ENCODE results near the gene SETD3.
A peak's percentile ranks its signal among the peaks of the same experiment; 100 is the strongest.

SETD3 gene

GRCh38 chr14:99418242-99418641, 62.4 kb downstream of the SETD3 start:
- TF ChIP-seq CTCF (IDR thresholded peaks at IDR 0.05; ENCODE audit: control extremely low read depth, extremely low read depth, low read depth, missing control alignments), result no peak
- CTCF ChIA-PET, result interaction anchor here (0.7 to 13.7 kb wide), 3 partner anchors 12 to 25 kb away, joined by 3 to 285 read pairs (median 43); no protein-coding TSS in a partner anchor
- no peak for DNase-seq (ENCODE audit: extremely low spot score)
- POLR2A ChIA-PET, result no interaction called here

GRCh38 chr14:99416909-99417308, 63.8 kb downstream of the SETD3 start:
- CTCF ChIA-PET, result interaction anchor here (1.1 to 13.7 kb wide), 17 partner anchors 8 to 110 kb away, joined by 3 to 285 read pairs (median 7); no protein-coding TSS in a partner anchor
- POLR2A ChIA-PET, result no interaction called here
- DNase-seq (ENCODE audit: extremely low spot score), result no peak
- TF ChIP-seq CTCF (IDR thresholded peaks at IDR 0.05; ENCODE audit: control extremely low read depth, extremely low read depth, low read depth, missing control alignments), result no peak

GRCh38 chr14:99415496-99416281, 65.0 kb downstream of the SETD3 start:
- TF ChIP-seq CTCF (IDR thresholded peaks at IDR 0.05; ENCODE audit: control extremely low read depth, extremely low read depth, low read depth, missing control alignments), result peak; percentile 80
- peak; percentile 77 for DNase-seq (ENCODE audit: extremely low spot score)
- ChIA-PET CTCF (interaction anchor here (0.6 to 13.7 kb wide), 32 partner anchors 8 to 149 kb away, joined by 3 to 285 read pairs (median 5); no protein-coding TSS in a partner anchor), POLR2A (no interaction called here)

GRCh38 chr14:99413911-99414310, 66.7 kb downstream of the SETD3 start:
- no peak for DNase-seq (ENCODE audit: extremely low spot score)
- CTCF ChIA-PET, result interaction anchor here (1.4 to 13.7 kb wide), 5 partner anchors 10 to 94 kb away, joined by 3 to 285 read pairs (median 11); no protein-coding TSS in a partner anchor
- POLR2A ChIA-PET, result no interaction called here
- TF ChIP-seq CTCF (IDR thresholded peaks at IDR 0.05; ENCODE audit: control extremely low read depth, extremely low read depth, low read depth, missing control alignments), result no peak

GRCh38 chr14:99413172-99413571, 67.5 kb downstream of the SETD3 start:
- CTCF ChIA-PET, result interaction anchor here (0.7 to 13.7 kb wide), 5 partner anchors 11 to 94 kb away, joined by 3 to 285 read pairs (median 9); no protein-coding TSS in a partner anchor
- TF ChIP-seq CTCF (IDR thresholded peaks at IDR 0.05; ENCODE audit: control extremely low read depth, extremely low read depth, low read depth, missing control alignments), result no peak
- POLR2A ChIA-PET, result no interaction called here

GRCh38 chr14:99412117-99413061, 68.3 kb downstream of the SETD3 start:
- ChIA-PET POLR2A (no interaction called here), CTCF (interaction anchor here (1.6 to 13.7 kb wide), 3 partner anchors 10 to 20 kb away, joined by 3 to 285 read pairs (median 9); no protein-coding TSS in a partner anchor)
- DNase-seq (ENCODE audit: extremely low spot score), result no peak
- TF ChIP-seq CTCF (IDR thresholded peaks at IDR 0.05; ENCODE audit: control extremely low read depth, extremely low read depth, low read depth, missing control alignments), result no peak

More at GRCh38 chr14:99413172-99413571, 67.5 kb downstream of the SETD3 start:
- DNase-seq (ENCODE audit: extremely low spot score), result no peak

All from GM10248 (cell line).